Nephron (organoid): ENCODE measurements around the gene GBP4.

ENCODE experiments used
- H3K27ac Mint-ChIP-seq, 3 experiments: 2 replicates each; pipeline ENCODE4 v1.8.0; 2020; ENCODE audit warnings: mixed read lengths in 3 of 3, mild to moderate bottlenecking in 2 of 3, moderate library complexity in 1 of 3
- H3K27me3 Mint-ChIP-seq: 2 replicates; pipeline ENCODE4 v1.8.0; 2021; ENCODE audit warnings: low read depth, mild to moderate bottlenecking, moderate library complexity, mixed read lengths
- H3K36me3 Mint-ChIP-seq: 2 replicates; pipeline ENCODE4 v1.8.0; 2020; ENCODE audit warnings: low read depth, mixed read lengths
- H3K4me1 Mint-ChIP-seq: 2 replicates; pipeline ENCODE4 v1.8.0; 2020; ENCODE audit warnings: mixed read lengths
- H3K4me3 Mint-ChIP-seq, 3 experiments: 2 replicates each; pipeline ENCODE4 v1.8.0; 2020; ENCODE audit warnings: mild to moderate bottlenecking in 3 of 3, mixed read lengths in 3 of 3, moderate library complexity in 2 of 3
- H3K9me3 Mint-ChIP-seq: 2 replicates; pipeline ENCODE4 v1.8.0; 2020; ENCODE audit warnings: mixed read lengths
- TF ChIP-seq, protein P1 (sequence below), 3 experiments: fragments of 200-600 bp; sonication (generic); IDR thresholded peaks; one replicate each; pipeline ENCODE4 v1.5.0; 2021; ENCODE audit warnings: antibody characterized with exemption in 3 of 3; ENCODE audit not compliant: unreplicated experiment in 3 of 3

The GBP4 gene

DNA sequence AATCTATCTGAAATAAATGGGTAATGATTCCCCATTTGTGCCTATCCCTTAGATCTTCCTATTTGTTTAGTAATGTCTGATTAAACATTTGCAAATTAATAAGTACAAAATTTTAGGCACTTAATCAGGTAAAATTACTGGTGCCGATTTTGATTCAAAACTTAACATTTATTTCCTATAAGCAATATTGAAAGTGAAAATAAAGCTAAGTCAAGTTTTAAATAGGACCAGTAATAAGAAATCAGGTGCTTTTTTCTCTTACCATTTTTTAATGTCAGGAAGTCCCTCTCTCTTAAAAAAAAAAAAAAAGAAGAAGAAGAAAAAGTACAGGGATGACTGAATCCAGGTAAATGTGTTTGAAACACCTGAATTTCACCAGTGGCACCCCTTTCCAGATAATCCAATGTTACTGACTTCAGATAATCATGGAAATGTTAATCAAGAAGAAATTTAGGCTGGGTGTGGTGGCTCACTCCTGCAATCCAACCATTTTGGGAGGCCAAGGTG lies 836 bp upstream of the GBP4 start:
- Mint-ChIP-seq H3K4me3 (no peak overlapping the region), H3K4me1 (peaks cover 12% of the 10 kb centered on the region), H3K27ac (no peak overlapping the region), H3K27me3 (no peaks in the 10 kb centered on the region), H3K36me3 (no peaks in the 10 kb centered on the region), H3K9me3 (peaks cover 10% of the 10 kb centered on the region)
- TF ChIP-seq, protein P1, sequence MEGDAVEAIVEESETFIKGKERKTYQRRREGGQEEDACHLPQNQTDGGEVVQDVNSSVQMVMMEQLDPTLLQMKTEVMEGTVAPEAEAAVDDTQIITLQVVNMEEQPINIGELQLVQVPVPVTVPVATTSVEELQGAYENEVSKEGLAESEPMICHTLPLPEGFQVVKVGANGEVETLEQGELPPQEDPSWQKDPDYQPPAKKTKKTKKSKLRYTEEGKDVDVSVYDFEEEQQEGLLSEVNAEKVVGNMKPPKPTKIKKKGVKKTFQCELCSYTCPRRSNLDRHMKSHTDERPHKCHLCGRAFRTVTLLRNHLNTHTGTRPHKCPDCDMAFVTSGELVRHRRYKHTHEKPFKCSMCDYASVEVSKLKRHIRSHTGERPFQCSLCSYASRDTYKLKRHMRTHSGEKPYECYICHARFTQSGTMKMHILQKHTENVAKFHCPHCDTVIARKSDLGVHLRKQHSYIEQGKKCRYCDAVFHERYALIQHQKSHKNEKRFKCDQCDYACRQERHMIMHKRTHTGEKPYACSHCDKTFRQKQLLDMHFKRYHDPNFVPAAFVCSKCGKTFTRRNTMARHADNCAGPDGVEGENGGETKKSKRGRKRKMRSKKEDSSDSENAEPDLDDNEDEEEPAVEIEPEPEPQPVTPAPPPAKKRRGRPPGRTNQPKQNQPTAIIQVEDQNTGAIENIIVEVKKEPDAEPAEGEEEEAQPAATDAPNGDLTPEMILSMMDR (IDR thresholded peaks at IDR 0.05; ENCODE audit: unreplicated experiment in 3 of 3) = no peak

DNA sequence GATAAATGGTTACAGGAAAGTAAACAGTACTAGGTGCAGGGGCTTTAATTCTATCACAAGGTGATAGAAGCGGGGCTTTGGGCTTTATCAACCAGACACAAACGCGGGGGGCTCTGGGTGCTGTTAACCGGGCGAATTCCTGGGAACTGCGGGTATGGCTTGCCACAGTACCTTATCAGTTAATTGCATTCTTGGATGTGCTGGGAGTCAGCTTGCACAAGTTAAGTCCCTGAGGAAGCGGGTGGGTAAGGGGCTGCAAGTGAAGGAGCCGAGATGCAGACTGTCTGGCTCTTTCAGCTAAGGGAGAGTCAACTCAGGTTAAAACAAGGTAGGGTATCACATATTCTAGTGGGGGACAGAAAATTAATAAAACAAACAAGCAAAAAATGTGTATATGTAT lies 661 bp downstream of the GBP4 start:
- TF ChIP-seq, protein P1 (IDR thresholded peaks at IDR 0.05; ENCODE audit: unreplicated experiment in 3 of 3) = no peak
- Mint-ChIP-seq H3K9me3 (no peaks in the 10 kb centered on the region), H3K27ac (no peak overlapping the region), H3K4me3 (peak overlapping the region in 1 of 3 experiments; percentile 9), H3K36me3 (no peaks in the 10 kb centered on the region), H3K4me1 (peaks cover 12% of the 10 kb centered on the region), H3K27me3 (no peaks in the 10 kb centered on the region)

DNA sequence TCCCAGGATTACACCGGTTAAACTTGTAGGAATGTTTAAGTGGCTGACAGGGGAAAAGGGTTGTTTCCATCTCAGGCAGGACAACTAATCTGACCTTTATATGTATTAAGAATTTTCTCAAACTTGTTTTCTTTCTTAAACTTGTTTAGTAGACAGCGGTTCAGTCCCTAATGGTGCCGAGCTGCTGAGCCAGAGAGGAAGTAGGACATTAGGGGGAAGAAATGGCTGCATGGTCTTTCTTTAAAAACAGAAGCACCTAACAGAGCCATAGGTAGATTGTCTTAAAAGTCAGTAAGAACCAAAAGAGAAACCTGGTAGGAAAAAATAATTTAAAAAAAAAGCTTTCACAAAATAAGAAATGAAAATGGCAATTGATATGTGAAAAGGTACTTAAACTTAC lies 3.3 kb downstream of the GBP4 start:
- no peaks in the 10 kb centered on the region for H3K9me3 Mint-ChIP-seq
- no peak overlapping the region for H3K4me3 Mint-ChIP-seq
- no peaks in the 10 kb centered on the region for H3K27me3 Mint-ChIP-seq
- peaks cover 6% of the 10 kb centered on the region for H3K4me1 Mint-ChIP-seq
- no peaks in the 10 kb centered on the region for H3K36me3 Mint-ChIP-seq
- TF ChIP-seq, protein P1 (IDR thresholded peaks at IDR 0.05; ENCODE audit: unreplicated experiment in 3 of 3) = no peak
- no peak overlapping the region for H3K27ac Mint-ChIP-seq

DNA sequence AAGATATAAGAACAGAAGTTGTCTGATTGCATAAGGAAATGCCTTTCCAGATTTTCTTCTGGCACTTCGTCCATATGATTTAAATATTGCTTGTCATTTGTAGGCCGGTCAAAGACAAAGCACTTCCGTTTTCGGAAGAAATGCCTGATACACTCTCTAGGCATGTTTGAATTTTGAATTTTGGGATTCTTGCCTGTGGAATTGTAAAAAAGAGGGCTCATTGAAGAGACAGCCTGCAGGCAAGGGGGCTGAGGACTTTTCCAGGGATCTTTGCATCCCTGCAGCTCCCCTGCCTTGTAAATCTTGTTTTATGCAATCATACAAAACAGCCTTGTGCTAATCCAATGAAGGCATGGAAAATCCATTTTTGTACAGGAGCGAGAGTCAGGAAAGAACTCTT lies 7.4 kb downstream of the GBP4 start:
- H3K4me1 Mint-ChIP-seq = peaks cover 4% of the 10 kb centered on the region
- H3K4me3 Mint-ChIP-seq = no peak overlapping the region
- H3K36me3 Mint-ChIP-seq = no peaks in the 10 kb centered on the region
- no peaks in the 10 kb centered on the region for H3K27me3 Mint-ChIP-seq
- no peaks in the 10 kb centered on the region for H3K9me3 Mint-ChIP-seq
- TF ChIP-seq, protein P1 (IDR thresholded peaks at IDR 0.05; ENCODE audit: unreplicated experiment in 3 of 3) = no peak
- peak overlapping the region in 2 of 3 experiments; percentile 16 to 31 for H3K27ac Mint-ChIP-seq

DNA sequence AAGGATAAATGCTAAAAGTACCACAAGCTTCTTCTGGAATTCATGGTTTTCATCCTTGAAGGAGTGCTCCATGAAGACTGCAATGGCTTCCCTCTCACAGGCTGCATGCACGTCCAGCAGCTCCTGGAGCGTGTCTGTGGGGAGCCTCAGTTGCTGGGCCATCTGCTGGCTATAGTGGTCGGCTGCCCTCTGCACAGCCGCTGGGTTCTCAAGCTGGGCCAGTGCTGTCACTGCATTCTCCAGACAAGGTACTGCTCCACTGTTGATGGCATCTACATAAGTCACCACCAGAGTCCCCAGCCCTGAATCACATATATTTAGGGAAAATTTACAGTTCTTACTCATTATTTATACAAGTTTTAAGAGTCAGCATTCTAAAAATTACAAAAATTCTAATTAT lies 8.7 kb downstream of the GBP4 start:
- no peak overlapping the region for H3K27ac Mint-ChIP-seq
- H3K4me3 Mint-ChIP-seq = no peak overlapping the region
- no peaks in the 10 kb centered on the region for H3K9me3 Mint-ChIP-seq
- H3K27me3 Mint-ChIP-seq = no peaks in the 10 kb centered on the region
- TF ChIP-seq, protein P1 (IDR thresholded peaks at IDR 0.05; ENCODE audit: unreplicated experiment in 3 of 3) = no peak
- H3K4me1 Mint-ChIP-seq = peaks cover 4% of the 10 kb centered on the region
- no peaks in the 10 kb centered on the region for H3K36me3 Mint-ChIP-seq

DNA sequence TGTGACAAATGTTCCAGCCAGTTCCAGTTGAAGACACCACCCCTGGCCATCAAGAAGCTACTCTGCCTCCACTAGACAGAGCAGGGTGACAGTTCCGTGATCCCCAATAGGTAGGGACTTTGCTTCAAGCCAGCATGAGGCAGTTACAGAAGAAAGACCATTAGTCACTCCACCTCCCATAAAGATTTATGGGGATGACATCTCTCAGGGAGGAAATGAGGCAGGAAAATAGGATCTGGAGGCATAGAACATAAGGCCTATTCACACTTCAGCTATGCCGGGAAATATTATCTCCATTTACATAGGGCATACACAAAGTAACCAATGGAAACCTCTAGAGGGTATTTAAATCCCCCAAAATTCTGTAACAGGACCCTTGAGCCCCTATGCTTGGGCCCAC lies 19.4 kb downstream of the GBP4 start:
- TF ChIP-seq, protein P1 (IDR thresholded peaks at IDR 0.05; ENCODE audit: unreplicated experiment in 3 of 3) = no peak
- Mint-ChIP-seq H3K27ac (no peak overlapping the region), H3K27me3 (no peaks in the 10 kb centered on the region), H3K36me3 (no peaks in the 10 kb centered on the region), H3K4me3 (no peak overlapping the region), H3K9me3 (peaks cover 9% of the 10 kb centered on the region), H3K4me1 (no peaks in the 10 kb centered on the region)
